Activated T-cell treated with anti-CD3 and anti-CD28 coated beads, Interleukin-2, amount 50 U/mL, for 48 hours (primary cell): Measurements from ENCODE around the gene KCNJ1.

Source experiments
- DNase-seq, 2 experiments: peaks; one replicate each; pipeline ENCODE4 v3.0.0-alpha.2; 2020

KCNJ1 gene

GRCh38 chr11:128819198-128819597 lies 47.9 kb downstream of the KCNJ1 start:
- no peak for DNase-seq

GRCh38 chr11:128814856-128815705 lies 52.0 kb downstream of the KCNJ1 start:
- no peak for DNase-seq

- no peak for DNase-seq
These were observed 53.4 kb downstream of the KCNJ1 start for GRCh38 chr11:128813729-128814128.

- DNase-seq = no peak
These were observed 56.1 kb downstream of the KCNJ1 start for GRCh38 chr11:128810784-128811514.

- no peak for DNase-seq
These were observed 58.0 kb downstream of the KCNJ1 start for GRCh38 chr11:128809128-128809527.

GRCh38 chr11:128807909-128808308 lies 59.2 kb downstream of the KCNJ1 start:
- no peak for DNase-seq

GRCh38 chr11:128806506-128807261 lies 60.4 kb downstream of the KCNJ1 start:
- DNase-seq = no peak

- DNase-seq = no peak
These were observed 62.6 kb downstream of the KCNJ1 start for GRCh38 chr11:128804481-128804880.

GRCh38 chr11:128803449-128804245 lies 63.4 kb downstream of the KCNJ1 start:
- no peak for DNase-seq

GRCh38 chr11:128803011-128803410 lies 64.1 kb downstream of the KCNJ1 start:
- no peak for DNase-seq

GRCh38 chr11:128802358-128802981 lies 64.6 kb downstream of the KCNJ1 start:
- no peak for DNase-seq

- DNase-seq = no peak
These were observed 66.2 kb downstream of the KCNJ1 start for GRCh38 chr11:128800871-128801417.

- DNase-seq = no peak
These were observed 70.8 kb downstream of the KCNJ1 start for GRCh38 chr11:128796270-128796669.

GRCh38 chr11:128790196-128790595 lies 76.9 kb downstream of the KCNJ1 start:
- DNase-seq = no peak

GRCh38 chr11:128789497-128790150 lies 77.5 kb downstream of the KCNJ1 start:
- no peak for DNase-seq
